HCT116 (cell line): ENCODE results near the gene FGF11. TPM values are rescaled to one million over a fixed set of nuclear protein-coding genes. Genes with fewer than 3 reads are reported as not detected.

Experiments
- ATAC-seq: fragments of 200-7000 bp; cut with Tn5 transposase; 2 replicates; pipeline ENCODE4 v1.9.1; 2020; ENCODE audit warnings: mild to moderate bottlenecking, moderate library complexity
- BruUV-seq: library from RNA; stranded (reverse); fragments of 400-500 nt; replicated peaks from 2 replicates; lab custom pipeline; 2021; lab: Mats Ljungman, UMichigan
- CTCF ChIA-PET: fragments of 300-600 bp; sonication (Branson Sonifier 250); formaldehyde crosslinking; loops from one replicate; lab custom pipeline; 2021; ENCODE audit warnings: antibody characterized with exemption; lab: Charles Lee
- POLR2A ChIA-PET: fragments of 300-600, 350-600 bp; sonication (Branson Sonifier 250); formaldehyde crosslinking; loops from one replicate; lab custom pipeline; 2021; ENCODE audit warnings: antibody characterized with exemption; lab: Charles Lee
- RAD21 ChIA-PET, 2 experiments: fragments of 300-600 bp; sonication (Branson Sonifier 250); formaldehyde crosslinking; loops; one replicate each; lab custom pipeline; 2023; ENCODE audit warnings: low total read pairs in 2 of 2; ENCODE audit not compliant: uncharacterized antibody in 2 of 2, unreplicated experiment in 2 of 2, low non-redundant PET in 1 of 2; lab: Charles Lee
- DNase-seq: peaks from one replicate; pipeline ENCODE4 v3.0.0-alpha.2; 2010; ENCODE audit warnings: low read depth, low spot score
- H2AFZ ChIP-seq: fragments of 200-600 bp; shearing (Covaris generic), sonication (generic); 2 replicates; pipeline ENCODE4 v1.6.1; 2017; ENCODE audit warnings: low read depth, mixed run types, mixed read lengths, antibody characterized with exemption, low read length; ENCODE audit not compliant: poor library complexity, severe bottlenecking
- H3K27ac ChIP-seq: 2 replicates; pipeline ENCODE4 v1.5.1; 2012; ENCODE audit warnings: low read depth, low read length
- H3K27me3 ChIP-seq: fragments of 200-600 bp; sonication (generic); 2 replicates; pipeline ENCODE4 v1.6.1; 2016; ENCODE audit warnings: mixed run types, low read length, mixed read lengths; ENCODE audit not compliant: insufficient read depth
- H3K36me3 ChIP-seq, 2 experiments: fragments of 200-500 bp in 1 of 2; fragments of 200-600 bp in 1 of 2; sonication (Bioruptor generic) in 1 of 2; sonication (generic) in 1 of 2; 2 replicates each; pipeline versions ENCODE4 v1.5.1 to v1.6.1; 2014 to 2016; ENCODE audit warnings: low read length in 2 of 2, inconsistent platforms in 1 of 2, mixed read lengths in 1 of 2, mixed run types in 1 of 2; ENCODE audit not compliant: insufficient read depth in 2 of 2, control insufficient read depth in 1 of 2
- H3K4me1 ChIP-seq, 2 experiments: fragments of 200-600 bp in 1 of 2; sonication (generic) in 1 of 2; 2 replicates each; pipeline versions ENCODE4 v1.5.1 to v1.6.1; 2012 to 2017; ENCODE audit warnings: low read length in 2 of 2, inconsistent platforms in 1 of 2, mild to moderate bottlenecking in 1 of 2, mixed read lengths in 1 of 2, mixed run types in 1 of 2, moderate library complexity in 1 of 2; ENCODE audit not compliant: insufficient read depth in 2 of 2, control insufficient read depth in 1 of 2
- H3K4me2 ChIP-seq: fragments of 200-600 bp; sonication (generic); 2 replicates; pipeline ENCODE4 v1.6.1; 2017; ENCODE audit warnings: mixed run types, low read length, mixed read lengths
- H3K4me3 ChIP-seq, 2 experiments: fragments of 200-600 bp in 1 of 2; sonication (generic) in 1 of 2; replicated peaks in 1 of 2; 2 replicates each; pipeline ENCODE4 v1.5.1; 2011 to 2016; ENCODE audit warnings: low read length in 2 of 2, control low read depth in 1 of 2, low read depth in 1 of 2, mild to moderate bottlenecking in 1 of 2, mixed read lengths in 1 of 2, mixed run types in 1 of 2
- H3K79me2 ChIP-seq: fragments of 200-600 bp; sonication (generic); 2 replicates; pipeline ENCODE4 v1.6.1; 2017; ENCODE audit warnings: mild to moderate bottlenecking, mixed run types, low read length, moderate library complexity, mixed read lengths; ENCODE audit not compliant: insufficient read depth
- H3K9ac ChIP-seq: fragments of 200-600 bp; sonication (generic); 2 replicates; pipeline ENCODE4 v1.6.1; 2016; ENCODE audit warnings: low read length, mixed read lengths
- H3K9me2 ChIP-seq: fragments of 200-600 bp; sonication (generic), shearing (Covaris generic); 2 replicates; pipeline ENCODE4 v1.6.1; 2017; ENCODE audit warnings: mixed run types, mild to moderate bottlenecking, moderate library complexity; ENCODE audit not compliant: insufficient read depth
- H3K9me3 ChIP-seq, 2 experiments: fragments of 200-500 bp in 1 of 2; fragments of 200-600 bp in 1 of 2; sonication (Bioruptor generic) in 1 of 2; sonication (generic) in 1 of 2; 2 replicates each; pipeline ENCODE4 v1.6.1; 2014 to 2017; ENCODE audit warnings: low read length in 2 of 2, mixed read lengths in 2 of 2, inconsistent platforms in 1 of 2, low read depth in 1 of 2, mild to moderate bottlenecking in 1 of 2, mixed run types in 1 of 2, moderate library complexity in 1 of 2; ENCODE audit not compliant: control insufficient read depth in 1 of 2, insufficient read depth in 1 of 2
- H4K20me1 ChIP-seq: fragments of 200-600 bp; sonication (generic), shearing (Covaris generic); 2 replicates; pipeline ENCODE4 v1.6.1; 2017; ENCODE audit warnings: mixed run types, mild to moderate bottlenecking, moderate library complexity; ENCODE audit not compliant: insufficient read depth
- ELF1 ChIP-seq: IDR thresholded peaks from 2 replicates; pipeline ENCODE4 v1.6.1; 2012; ENCODE audit warnings: low read depth, borderline replicate concordance
- POLR2AphosphoS5 ChIP-seq: IDR thresholded peaks from 2 replicates; pipeline ENCODE4 v1.6.1; 2011; ENCODE audit warnings: mild to moderate bottlenecking, low read depth, low read length, moderate library complexity
- REST ChIP-seq: IDR thresholded peaks from 2 replicates; pipeline ENCODE4 v1.6.1; 2012; ENCODE audit warnings: low read depth
- ZBTB33 ChIP-seq: IDR thresholded peaks from 2 replicates; pipeline ENCODE4 v1.6.1; 2011; ENCODE audit warnings: mild to moderate bottlenecking, low read length, moderate library complexity; ENCODE audit not compliant: insufficient replicate concordance; ENCODE audit errors: extremely low read depth
- intact Hi-C: fragments of 100-400 bp; cut with micrococcal nuclease; formaldehyde crosslinking; loops from 2 replicates; pipeline ENCODE4 v1.10.0; 2022
- total RNA-seq: library from RNA; stranded (reverse); gene quantifications from one replicate; pipeline ENCODE4 v1.2.1, GENCODE V29; 2021; ENCODE audit not compliant: unreplicated experiment

The FGF11 gene
- total RNA-seq, 1 experiment from 2014 or later, result 6.1 TPM

GRCh38 chr17:7475764-7476422, 36.6 kb downstream of the FGF11 start:
- peak overlapping the region; percentile 100 for H3K4me2 ChIP-seq
- TF ChIP-seq REST (no peak), ZBTB33 (no peak), POLR2AphosphoS5 (no peak), ELF1 (no peak)
- TF ChIP-seq, all 23 proteins: peak for 0
- peak overlapping the region; percentile 5; the same call in 1 of the 2 replicates for H3K9ac ChIP-seq
- BruUV-seq, result no TSS peak
- H3K36me3 ChIP-seq, result no peaks in the 10 kb centered on the region
- intact Hi-C loops, result no loop called here
- no peaks in the 10 kb centered on the region for H3K9me2 ChIP-seq
- ATAC-seq, result no peak
- no peaks in the 10 kb centered on the region for H4K20me1 ChIP-seq
- H2AFZ ChIP-seq, result no peak overlapping the region
- no peak for DNase-seq
- H3K27ac ChIP-seq, result peak overlapping the region; percentile 22; the same call in 1 of the 2 replicates
- RAD21 ChIA-PET, result interaction anchor here in 1 of 2 experiments (0.6 kb wide), 1 partner anchor 139 kb away, joined by 3 read pairs; no protein-coding TSS in a partner anchor
- no peaks in the 10 kb centered on the region for H3K27me3 ChIP-seq
- H3K4me3 ChIP-seq, result no peak overlapping the region
- H3K9me3 ChIP-seq, result no peaks in the 10 kb centered on the region
- H3K79me2 ChIP-seq, result peaks cover 40% of the 10 kb centered on the region
- H3K4me1 ChIP-seq, result peaks cover 25 to 46% of the 10 kb centered on the region in 2 experiments
- CTCF ChIA-PET, result interaction anchor here (1.8 kb wide), 1 partner anchor 39 kb away, joined by 7 read pairs; no protein-coding TSS in a partner anchor
- POLR2A ChIA-PET, result interaction anchor here (1.6 kb wide), 1 partner anchor 8 kb away, joined by 7 read pairs; the partner anchor contains the start of gene POLR2A
